ENCODE results near the gene GFPT1. TPM values are rescaled to one million over a fixed set of nuclear protein-coding genes. Genes with fewer than 3 reads are reported as not detected.

Gene GFPT1
- total and polyA plus RNA-seq, 2 experiments from 2014 or later, result 60.8 to 62.0 TPM

DNA sequence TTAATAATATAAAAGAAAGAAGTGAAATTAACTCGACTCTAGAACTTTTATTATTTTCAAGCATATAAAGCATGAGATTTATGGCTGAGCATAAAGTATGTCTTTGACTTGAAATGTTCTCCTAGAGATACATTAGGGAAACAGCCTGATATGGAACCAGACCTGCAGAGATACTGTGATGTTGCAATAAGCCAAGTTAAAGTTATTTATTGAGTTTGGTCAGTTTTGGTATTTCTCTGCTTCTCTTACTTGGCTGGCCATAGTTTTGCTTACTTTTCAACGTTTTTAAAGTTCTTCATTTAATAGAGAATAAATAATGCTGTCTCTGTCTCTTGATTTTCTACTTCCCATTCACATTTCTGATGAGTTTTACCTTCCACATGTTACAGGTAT is 76.0 kb downstream of the GFPT1 start:
- Mint-ChIP-seq H3K4me3 (no peak overlapping the region), H3K9me3 (peaks cover 8% of the 10 kb centered on the region), H3K27ac (no peak overlapping the region), H3K36me3 (ENCODE audit: low read depth) (peaks cover 7% of the 10 kb centered on the region; the same call in 2 of the 3 replicates), H3K27me3 (ENCODE audit: insufficient read depth, low read depth, poor library complexity) (peaks cover 10% of the 10 kb centered on the region), H3K4me1 (peaks cover 15% of the 10 kb centered on the region)
- H3K27ac ChIP-seq (ENCODE audit: low read depth), result no peak overlapping the region
- DNase-seq (ENCODE audit: low spot score) (no peak), ATAC-seq (no peak)
- TF ChIP-seq, protein P1, sequence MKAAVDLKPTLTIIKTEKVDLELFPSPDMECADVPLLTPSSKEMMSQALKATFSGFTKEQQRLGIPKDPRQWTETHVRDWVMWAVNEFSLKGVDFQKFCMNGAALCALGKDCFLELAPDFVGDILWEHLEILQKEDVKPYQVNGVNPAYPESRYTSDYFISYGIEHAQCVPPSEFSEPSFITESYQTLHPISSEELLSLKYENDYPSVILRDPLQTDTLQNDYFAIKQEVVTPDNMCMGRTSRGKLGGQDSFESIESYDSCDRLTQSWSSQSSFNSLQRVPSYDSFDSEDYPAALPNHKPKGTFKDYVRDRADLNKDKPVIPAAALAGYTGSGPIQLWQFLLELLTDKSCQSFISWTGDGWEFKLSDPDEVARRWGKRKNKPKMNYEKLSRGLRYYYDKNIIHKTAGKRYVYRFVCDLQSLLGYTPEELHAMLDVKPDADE (IDR thresholded peaks at IDR 0.05), result no peak
- TF ChIP-seq STAT1 (IDR thresholded peaks at IDR 0.05; ENCODE audit: unreplicated experiment) (no peak), EZH2 (IDR thresholded peaks at IDR 0.05; ENCODE audit: low read depth, unreplicated experiment) (no peak), POLR2AphosphoS5 (IDR thresholded peaks at IDR 0.05; ENCODE audit: low read depth) (no peak), JUNB (IDR thresholded peaks at IDR 0.05; ENCODE audit: unreplicated experiment) (no peak)
- H3F3A ChIP-seq (replicated peaks; ENCODE audit: low read depth), result no peaks in the 10 kb centered on the region
- H3K79me2 ChIP-seq (replicated peaks; ENCODE audit: insufficient read depth), result no peaks in the 10 kb centered on the region
- peaks cover 2% of the 10 kb centered on the region; the same call in 1 of the 2 replicates for H3K4me1 ChIP-seq (ENCODE audit: insufficient read depth)
- no peaks in the 10 kb centered on the region for H3K9me2 ChIP-seq (ENCODE audit: insufficient read depth)
- H3K4me2 ChIP-seq, result no peak overlapping the region
- H2AFZ ChIP-seq, result no peak overlapping the region
- H3K27me3 ChIP-seq (ENCODE audit: insufficient read depth), result peaks cover 12% of the 10 kb centered on the region
- H3K36me3 ChIP-seq (ENCODE audit: insufficient read depth), result no peaks in the 10 kb centered on the region
- no peaks in the 10 kb centered on the region for H4K20me1 ChIP-seq (replicated peaks; ENCODE audit: insufficient read depth)
- no peak overlapping the region for H3K4me3 ChIP-seq

DNA sequence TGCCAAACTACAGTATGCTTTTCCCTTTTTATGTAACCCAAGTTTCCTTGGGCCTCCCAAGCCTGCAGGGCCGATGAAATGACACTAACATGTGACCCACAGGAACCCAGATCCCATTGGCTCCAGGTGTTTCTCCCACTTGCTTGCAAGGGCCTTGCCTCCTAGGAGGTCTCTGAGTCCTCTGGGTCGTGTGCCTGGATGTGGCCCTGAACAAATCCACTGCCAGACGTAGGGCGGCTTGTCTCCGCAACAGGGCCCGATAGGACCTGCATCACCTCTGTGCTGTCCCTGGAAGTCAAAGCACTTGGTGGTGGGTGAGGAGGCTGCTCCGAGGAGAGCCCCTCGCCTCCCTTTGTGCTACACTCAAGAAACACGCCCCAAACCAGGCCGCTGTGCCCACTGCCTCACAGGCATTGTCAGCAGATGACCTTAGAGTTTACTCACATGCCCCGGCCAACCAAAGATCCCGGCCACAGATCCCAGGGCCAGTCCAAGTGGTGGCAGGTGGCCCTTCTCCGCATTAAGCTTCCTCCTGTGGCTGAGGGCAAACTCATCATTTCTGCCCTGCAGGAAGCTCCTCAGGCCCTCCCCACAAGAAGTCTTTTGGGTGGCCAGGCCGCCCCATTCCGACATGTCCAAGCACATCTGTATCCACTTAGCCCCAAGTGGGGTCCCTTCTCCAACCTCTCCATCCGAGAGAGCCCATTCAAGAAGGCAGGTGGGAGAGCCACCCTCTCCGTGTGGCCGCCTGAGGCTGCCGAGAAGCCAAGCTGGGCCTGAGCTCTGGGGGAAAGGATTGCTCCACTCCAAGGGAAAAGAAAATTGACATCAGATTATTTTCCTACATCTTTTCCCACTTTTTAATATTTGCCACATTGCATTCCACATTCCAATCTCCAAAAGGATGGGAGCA is 76.7 kb downstream of the GFPT1 start:
- Histone ChIP-seq H3K4me2 (no peak overlapping the region; the same call in 1 of the 2 replicates), H3K4me3 (no peak overlapping the region), H3F3A (replicated peaks; ENCODE audit: low read depth) (0 out of 2 replicates have a peak, but pooled peaks cover 2% of the 10 kb centered on the region), H3K27ac (ENCODE audit: low read depth) (peak overlapping the region; percentile 59; the same call in 1 of the 2 replicates), H3K36me3 (ENCODE audit: insufficient read depth) (no peaks in the 10 kb centered on the region), H3K79me2 (replicated peaks; ENCODE audit: insufficient read depth) (no peaks in the 10 kb centered on the region), H3K27me3 (ENCODE audit: insufficient read depth) (peaks cover 17% of the 10 kb centered on the region), H2AFZ (no peak overlapping the region), H3K9me2 (ENCODE audit: insufficient read depth) (no peaks in the 10 kb centered on the region), H3K4me1 (ENCODE audit: insufficient read depth) (peaks cover 6% of the 10 kb centered on the region; the same call in 1 of the 2 replicates), H4K20me1 (replicated peaks; ENCODE audit: insufficient read depth) (no peaks in the 10 kb centered on the region)
- Mint-ChIP-seq H3K27me3 (ENCODE audit: insufficient read depth, low read depth, poor library complexity) (peaks cover 14% of the 10 kb centered on the region), H3K36me3 (ENCODE audit: low read depth) (peaks cover 7% of the 10 kb centered on the region; the same call in 2 of the 3 replicates), H3K4me1 (peaks cover 17% of the 10 kb centered on the region), H3K9me3 (peaks cover 8% of the 10 kb centered on the region), H3K27ac (peak overlapping the region; percentile 20; the same call in 1 of the 2 replicates), H3K4me3 (no peak overlapping the region)
- no peak for DNase-seq (ENCODE audit: low spot score)
- no peak for ATAC-seq
- TF ChIP-seq, protein P2, sequence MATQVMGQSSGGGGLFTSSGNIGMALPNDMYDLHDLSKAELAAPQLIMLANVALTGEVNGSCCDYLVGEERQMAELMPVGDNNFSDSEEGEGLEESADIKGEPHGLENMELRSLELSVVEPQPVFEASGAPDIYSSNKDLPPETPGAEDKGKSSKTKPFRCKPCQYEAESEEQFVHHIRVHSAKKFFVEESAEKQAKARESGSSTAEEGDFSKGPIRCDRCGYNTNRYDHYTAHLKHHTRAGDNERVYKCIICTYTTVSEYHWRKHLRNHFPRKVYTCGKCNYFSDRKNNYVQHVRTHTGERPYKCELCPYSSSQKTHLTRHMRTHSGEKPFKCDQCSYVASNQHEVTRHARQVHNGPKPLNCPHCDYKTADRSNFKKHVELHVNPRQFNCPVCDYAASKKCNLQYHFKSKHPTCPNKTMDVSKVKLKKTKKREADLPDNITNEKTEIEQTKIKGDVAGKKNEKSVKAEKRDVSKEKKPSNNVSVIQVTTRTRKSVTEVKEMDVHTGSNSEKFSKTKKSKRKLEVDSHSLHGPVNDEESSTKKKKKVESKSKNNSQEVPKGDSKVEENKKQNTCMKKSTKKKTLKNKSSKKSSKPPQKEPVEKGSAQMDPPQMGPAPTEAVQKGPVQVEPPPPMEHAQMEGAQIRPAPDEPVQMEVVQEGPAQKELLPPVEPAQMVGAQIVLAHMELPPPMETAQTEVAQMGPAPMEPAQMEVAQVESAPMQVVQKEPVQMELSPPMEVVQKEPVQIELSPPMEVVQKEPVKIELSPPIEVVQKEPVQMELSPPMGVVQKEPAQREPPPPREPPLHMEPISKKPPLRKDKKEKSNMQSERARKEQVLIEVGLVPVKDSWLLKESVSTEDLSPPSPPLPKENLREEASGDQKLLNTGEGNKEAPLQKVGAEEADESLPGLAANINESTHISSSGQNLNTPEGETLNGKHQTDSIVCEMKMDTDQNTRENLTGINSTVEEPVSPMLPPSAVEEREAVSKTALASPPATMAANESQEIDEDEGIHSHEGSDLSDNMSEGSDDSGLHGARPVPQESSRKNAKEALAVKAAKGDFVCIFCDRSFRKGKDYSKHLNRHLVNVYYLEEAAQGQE (IDR thresholded peaks at IDR 0.05; ENCODE audit: unreplicated experiment), result no peak
- TF ChIP-seq, protein P3, sequence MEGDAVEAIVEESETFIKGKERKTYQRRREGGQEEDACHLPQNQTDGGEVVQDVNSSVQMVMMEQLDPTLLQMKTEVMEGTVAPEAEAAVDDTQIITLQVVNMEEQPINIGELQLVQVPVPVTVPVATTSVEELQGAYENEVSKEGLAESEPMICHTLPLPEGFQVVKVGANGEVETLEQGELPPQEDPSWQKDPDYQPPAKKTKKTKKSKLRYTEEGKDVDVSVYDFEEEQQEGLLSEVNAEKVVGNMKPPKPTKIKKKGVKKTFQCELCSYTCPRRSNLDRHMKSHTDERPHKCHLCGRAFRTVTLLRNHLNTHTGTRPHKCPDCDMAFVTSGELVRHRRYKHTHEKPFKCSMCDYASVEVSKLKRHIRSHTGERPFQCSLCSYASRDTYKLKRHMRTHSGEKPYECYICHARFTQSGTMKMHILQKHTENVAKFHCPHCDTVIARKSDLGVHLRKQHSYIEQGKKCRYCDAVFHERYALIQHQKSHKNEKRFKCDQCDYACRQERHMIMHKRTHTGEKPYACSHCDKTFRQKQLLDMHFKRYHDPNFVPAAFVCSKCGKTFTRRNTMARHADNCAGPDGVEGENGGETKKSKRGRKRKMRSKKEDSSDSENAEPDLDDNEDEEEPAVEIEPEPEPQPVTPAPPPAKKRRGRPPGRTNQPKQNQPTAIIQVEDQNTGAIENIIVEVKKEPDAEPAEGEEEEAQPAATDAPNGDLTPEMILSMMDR (conservative IDR thresholded peaks at IDR 0.05; ENCODE audit: low read depth in 2 of 2), result no peak
- TF ChIP-seq, protein P1 (IDR thresholded peaks at IDR 0.05), result no peak
- TF ChIP-seq NANOG (IDR thresholded peaks at IDR 0.05; ENCODE audit: borderline replicate concordance) (no peak), JUNB (IDR thresholded peaks at IDR 0.05; ENCODE audit: unreplicated experiment) (no peak), EZH2 (IDR thresholded peaks at IDR 0.05; ENCODE audit: low read depth, unreplicated experiment) (no peak), POLR2AphosphoS5 (IDR thresholded peaks at IDR 0.05; ENCODE audit: low read depth) (no peak), ZNF331 (CRISPR knock-in tag; IDR thresholded peaks at IDR 0.05; ENCODE audit: low read depth) (no peak)

All from GM23338 (cell line).